Measurements from ENCODE around the gene CLCN3.
"Not testable (repeated sequence)": the region's sequence is repeated elsewhere in the genome, so short reads cannot be mapped to it uniquely, and the experiment has no call there.

Gene CLCN3

DNA sequence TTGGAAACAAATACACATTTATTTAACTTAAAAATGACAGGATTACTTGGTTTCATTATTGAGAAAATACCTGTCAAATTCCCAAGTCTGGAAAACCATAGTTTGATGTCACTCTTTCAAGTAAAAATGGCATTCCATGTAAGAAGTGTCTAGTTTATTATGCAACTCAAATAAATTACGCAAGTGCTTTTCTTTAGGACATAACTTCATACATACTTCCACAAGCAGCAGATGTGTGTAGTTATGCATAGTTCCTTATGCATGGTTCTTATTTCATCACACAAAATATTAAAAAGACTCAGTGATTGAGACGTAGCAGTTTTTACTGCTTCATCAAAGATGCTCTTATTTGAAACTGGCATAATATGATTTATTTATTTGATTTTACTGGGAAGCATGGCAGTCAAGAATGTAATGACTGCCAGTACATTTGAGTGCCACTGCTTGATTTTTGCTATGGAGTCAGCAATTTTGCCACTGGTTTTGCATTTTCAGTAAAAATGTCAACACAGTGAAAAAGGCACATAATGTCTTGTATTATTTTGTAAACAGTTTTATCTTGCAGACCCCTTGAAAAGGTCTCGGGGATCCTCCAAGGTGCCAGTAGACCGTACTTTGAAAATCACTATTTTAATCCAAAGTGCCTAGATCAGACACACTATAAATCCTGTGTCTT lies 62.1 kb downstream of the CLCN3 start:
- no peak overlapping the region for H3K27ac Mint-ChIP-seq

DNA sequence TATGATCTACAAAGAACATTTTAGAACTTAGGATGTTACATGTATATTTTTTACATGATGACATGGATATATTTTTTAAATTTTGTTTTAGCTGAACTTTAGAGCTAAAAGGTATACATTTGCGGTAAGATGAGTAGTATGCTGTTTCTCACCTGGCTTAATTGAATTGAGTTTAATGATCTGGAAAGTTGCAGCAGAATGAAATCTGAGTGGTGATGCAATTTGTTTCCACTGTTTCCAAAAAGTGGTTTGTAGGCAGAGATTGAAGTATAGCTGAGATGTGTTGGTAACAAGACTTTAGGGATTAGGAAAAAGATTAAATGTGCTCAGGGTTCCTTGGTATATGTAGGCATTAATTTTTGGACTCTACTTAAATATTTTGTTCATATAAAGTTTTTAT lies 69.3 kb downstream of the CLCN3 start:
- no peaks in the 10 kb centered on the region for H3K4me1 Mint-ChIP-seq
- no peak overlapping the region for H3K27ac Mint-ChIP-seq
- no peaks in the 10 kb centered on the region for H3K9me3 Mint-ChIP-seq
- H3K4me3 Mint-ChIP-seq: no peak overlapping the region
- no peak for DNase-seq
- no peaks in the 10 kb centered on the region for H3K27me3 Mint-ChIP-seq
- ATAC-seq: no peak

More for the DNA sequence above, 62.1 kb downstream of the CLCN3 start:
- no peaks in the 10 kb centered on the region for H3K27me3 Mint-ChIP-seq
- ATAC-seq (no peak), DNase-seq (no peak)
- no peaks in the 10 kb centered on the region for H3K9me3 Mint-ChIP-seq
- H3K4me3 Mint-ChIP-seq: no peak overlapping the region
- H3K4me1 Mint-ChIP-seq: peaks cover 5% of the 10 kb centered on the region

DNA sequence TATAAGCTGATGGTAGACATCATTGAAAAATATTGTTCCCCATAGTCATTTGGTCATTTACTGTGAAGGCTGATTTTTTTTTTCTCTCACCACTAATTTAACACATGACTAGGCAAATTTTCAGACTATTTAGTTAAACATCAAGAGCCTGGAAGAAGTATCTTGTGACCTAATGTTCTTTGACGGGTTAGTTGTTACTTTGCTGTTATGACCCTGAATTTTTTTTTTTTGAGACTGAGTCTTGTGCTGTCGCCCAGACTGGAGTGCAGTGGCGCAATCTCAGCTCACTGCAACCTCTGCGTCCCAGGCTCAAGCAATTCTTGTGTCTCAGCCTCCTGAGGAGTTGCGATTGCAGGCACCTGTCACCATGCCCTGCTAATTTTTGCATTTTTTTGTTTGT lies 70.4 kb downstream of the CLCN3 start:
- Mint-ChIP-seq H3K27ac (no peak overlapping the region), H3K27me3 (no peaks in the 10 kb centered on the region), H3K9me3 (no peaks in the 10 kb centered on the region), H3K4me1 (no peaks in the 10 kb centered on the region), H3K4me3 (no peak overlapping the region)
- no peak for DNase-seq
- no peak for ATAC-seq

DNA sequence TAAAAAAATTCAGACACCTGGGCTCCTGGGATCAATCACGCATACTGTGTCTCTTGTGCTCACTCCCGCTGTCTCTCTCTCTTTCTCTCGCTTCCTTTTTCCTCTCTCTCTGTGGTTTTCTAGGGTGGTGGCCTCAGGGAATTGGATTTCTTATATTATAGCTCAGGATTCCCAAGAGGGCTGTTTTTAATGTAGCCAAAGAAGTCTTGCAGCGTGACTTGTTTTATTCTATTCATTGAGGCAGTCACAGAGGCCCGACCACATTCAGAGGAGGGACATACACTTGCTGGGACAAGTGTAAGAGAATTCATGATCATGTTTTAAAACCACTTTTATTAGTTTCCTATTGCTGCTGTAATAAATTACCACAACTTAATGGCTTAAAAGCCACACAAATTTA lies 78.0 kb downstream of the CLCN3 start:
- DNase-seq (no peak), ATAC-seq (no peak)
- Mint-ChIP-seq H3K27me3 (no peaks in the 10 kb centered on the region), H3K27ac (no peak overlapping the region), H3K4me3 (no peak overlapping the region), H3K4me1 (no peaks in the 10 kb centered on the region), H3K9me3 (no peaks in the 10 kb centered on the region)

DNA sequence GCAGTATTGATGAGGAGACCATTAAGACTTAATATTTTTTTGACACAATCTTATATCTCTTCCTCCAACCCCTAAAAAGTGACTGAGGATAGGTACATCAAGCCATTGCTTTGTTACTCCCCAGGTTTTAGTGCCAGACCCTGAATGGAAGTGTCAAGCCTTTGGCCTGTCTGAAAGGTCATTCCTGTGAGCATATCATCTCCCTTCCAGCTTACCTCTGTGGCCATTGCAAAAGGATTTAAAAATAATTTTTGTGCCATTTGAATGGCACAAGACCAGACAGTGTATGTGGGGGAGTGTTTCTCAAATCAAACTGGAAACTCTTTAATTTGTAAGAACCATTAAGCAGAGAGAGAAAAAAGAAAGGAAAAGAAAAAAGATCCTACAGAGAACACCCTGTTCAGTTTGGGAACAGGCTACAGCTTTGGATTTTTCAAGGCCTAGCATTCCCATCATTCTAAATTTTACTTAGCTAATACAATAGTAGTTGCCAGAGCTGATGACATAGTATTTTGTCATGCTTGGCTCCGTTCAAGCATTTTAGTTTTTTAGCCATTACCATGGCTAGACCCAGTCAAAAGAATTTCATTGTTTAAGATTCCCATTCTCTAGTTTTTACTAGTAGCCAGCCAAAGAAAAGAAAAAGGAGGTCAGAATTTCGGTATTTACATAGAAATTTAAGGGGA lies 87.7 kb downstream of the CLCN3 start:
- H3K27ac Mint-ChIP-seq: peak overlapping the region; percentile 67 to 86
- no peaks in the 10 kb centered on the region for H3K9me3 Mint-ChIP-seq
- no peak overlapping the region for H3K4me3 Mint-ChIP-seq
- DNase-seq (no peak), ATAC-seq (no peak)
- H3K27me3 Mint-ChIP-seq: no peaks in the 10 kb centered on the region
- H3K4me1 Mint-ChIP-seq: no peaks in the 10 kb centered on the region

DNA sequence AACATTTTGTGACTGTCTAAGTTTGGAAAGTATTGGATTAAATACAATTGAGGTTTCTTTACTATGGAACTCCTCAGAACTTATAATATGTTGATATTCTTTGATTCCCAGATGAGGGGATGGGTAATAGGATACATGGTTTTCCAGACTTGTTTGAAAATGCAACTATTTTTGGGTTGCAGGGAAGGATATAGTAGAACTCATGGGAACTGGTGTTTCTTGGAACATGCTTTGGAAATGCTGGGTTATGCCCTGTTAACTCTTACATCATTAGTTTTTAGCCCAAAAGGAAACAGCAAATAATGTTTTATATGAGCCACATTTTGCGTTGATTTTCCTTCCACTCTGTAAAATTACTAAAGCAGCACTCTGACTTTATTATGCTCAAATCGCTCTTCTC lies 95.4 kb downstream of the CLCN3 start:
- peaks cover 5% of the 10 kb centered on the region for H3K4me1 Mint-ChIP-seq
- no peaks in the 10 kb centered on the region for H3K27me3 Mint-ChIP-seq
- no peak for DNase-seq
- ATAC-seq: no peak
- no peak overlapping the region for H3K27ac Mint-ChIP-seq
- no peak overlapping the region for H3K4me3 Mint-ChIP-seq
- H3K9me3 Mint-ChIP-seq: no peaks in the 10 kb centered on the region

DNA sequence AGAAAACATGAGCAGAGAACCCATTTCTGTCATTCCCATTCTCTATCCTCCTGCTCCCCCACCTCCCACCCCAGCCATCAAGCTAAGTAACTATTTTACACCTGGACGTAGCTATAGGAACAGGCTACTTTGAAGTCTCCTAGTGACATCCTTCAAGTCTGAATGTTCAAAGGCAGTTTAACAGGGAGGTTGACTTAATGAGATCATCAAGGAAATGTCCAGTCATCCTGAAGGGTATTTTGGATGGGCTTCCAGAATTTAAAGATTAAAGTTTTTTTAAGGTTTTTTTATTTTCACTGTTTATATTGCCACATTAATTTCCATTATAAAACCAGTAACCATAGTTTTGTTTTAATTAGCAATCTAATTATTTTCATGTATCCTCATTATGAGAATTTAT lies 96.3 kb downstream of the CLCN3 start:
- no peak overlapping the region for H3K27ac Mint-ChIP-seq
- H3K4me3 Mint-ChIP-seq: no peak overlapping the region
- ATAC-seq (no peak), DNase-seq (no peak)
- no peaks in the 10 kb centered on the region for H3K27me3 Mint-ChIP-seq
- no peaks in the 10 kb centered on the region for H3K9me3 Mint-ChIP-seq
- peaks cover 5% of the 10 kb centered on the region for H3K4me1 Mint-ChIP-seq

DNA sequence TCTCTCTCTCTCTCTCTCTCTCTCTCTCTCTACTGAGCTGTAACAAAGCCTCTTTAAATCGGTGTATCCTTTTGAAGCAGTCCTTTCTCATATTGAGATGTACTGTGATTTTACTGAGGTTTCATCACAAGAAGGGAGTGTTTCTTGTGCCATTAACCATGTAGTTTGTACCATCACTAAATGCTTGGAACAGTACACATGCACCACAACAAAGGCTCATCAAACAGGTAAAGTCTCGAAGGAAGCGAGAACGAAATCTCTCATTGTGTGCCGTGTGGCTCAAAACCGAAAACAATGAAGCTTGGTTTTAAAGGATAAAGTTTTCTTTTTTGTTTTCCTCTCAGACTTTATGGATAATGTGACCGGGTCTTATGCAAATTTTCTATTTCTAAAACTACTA lies 100.2 kb downstream of the CLCN3 start:
- Mint-ChIP-seq H3K27ac (peak overlapping the region in 1 of 2 donors; percentile 59), H3K4me3 (no peak overlapping the region), H3K27me3 (no peaks in the 10 kb centered on the region), H3K4me1 (peaks cover 5% of the 10 kb centered on the region), H3K9me3 (no peaks in the 10 kb centered on the region)
- ATAC-seq (no peak), DNase-seq (no peak)

DNA sequence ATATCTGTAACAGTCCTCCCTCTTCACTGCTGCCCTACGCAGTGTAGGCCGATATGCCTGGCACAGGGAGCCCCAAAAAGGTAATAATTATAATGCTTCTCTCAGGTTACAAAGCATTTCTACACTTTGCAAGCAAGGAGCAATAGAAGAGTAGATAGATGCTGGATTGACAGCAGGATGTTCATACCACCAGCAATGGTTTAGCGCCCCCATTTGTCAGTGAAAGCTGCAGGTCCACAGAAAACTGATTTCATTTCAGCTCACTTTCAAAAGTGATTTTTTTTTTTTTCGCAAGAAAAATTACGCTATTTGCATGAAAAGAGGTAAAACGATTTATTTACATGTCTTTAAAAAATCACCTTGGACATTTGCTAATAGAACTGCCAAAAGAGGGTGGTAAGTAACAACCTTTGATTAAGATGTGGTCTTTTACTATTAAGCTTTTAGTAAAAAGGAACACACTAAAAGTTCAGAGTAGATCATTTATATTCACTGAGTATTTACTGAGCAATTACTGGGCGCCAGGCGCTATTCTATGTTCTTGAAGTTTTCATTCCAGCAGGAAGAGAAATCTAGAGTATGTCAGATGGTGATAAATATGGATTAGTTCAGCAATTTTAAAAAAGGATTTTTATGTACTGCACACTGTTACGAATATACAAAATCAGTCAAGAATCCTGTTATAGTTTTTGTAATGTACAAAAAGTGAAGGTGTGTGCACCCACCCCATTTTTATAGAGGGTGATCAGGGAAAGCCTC lies 103.0 kb downstream of the CLCN3 start:
- ATAC-seq: no peak
- H3K27ac Mint-ChIP-seq: no peak overlapping the region
- no peaks in the 10 kb centered on the region for H3K9me3 Mint-ChIP-seq
- H3K27me3 Mint-ChIP-seq: no peaks in the 10 kb centered on the region
- peaks cover 5% of the 10 kb centered on the region for H3K4me1 Mint-ChIP-seq
- DNase-seq: no peak
- no peak overlapping the region for H3K4me3 Mint-ChIP-seq

DNA sequence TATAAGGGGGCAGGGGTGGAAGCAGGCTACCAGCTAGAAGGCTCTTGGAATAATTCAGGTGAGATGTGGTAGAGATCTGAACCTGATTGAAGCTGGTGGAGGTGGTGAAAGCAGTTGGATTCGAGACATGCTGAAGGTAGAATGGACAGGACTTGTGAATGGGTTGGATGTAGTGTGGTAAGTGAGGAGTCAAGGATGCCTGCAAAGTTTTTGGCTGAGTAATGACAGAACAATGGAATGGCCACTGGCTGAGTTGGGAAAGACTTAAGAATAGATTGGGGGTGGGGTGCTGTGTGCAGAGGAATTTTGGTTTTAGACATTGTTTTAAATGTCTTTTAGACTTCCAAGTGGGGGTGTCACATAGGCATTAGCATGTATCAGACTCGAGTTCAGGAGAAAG lies 103.9 kb downstream of the CLCN3 start:
- Mint-ChIP-seq H3K4me3 (no peak overlapping the region), H3K27ac (no peak overlapping the region), H3K4me1 (peaks cover 5% of the 10 kb centered on the region), H3K27me3 (no peaks in the 10 kb centered on the region), H3K9me3 (no peaks in the 10 kb centered on the region)
- DNase-seq (no peak), ATAC-seq (no peak)

DNA sequence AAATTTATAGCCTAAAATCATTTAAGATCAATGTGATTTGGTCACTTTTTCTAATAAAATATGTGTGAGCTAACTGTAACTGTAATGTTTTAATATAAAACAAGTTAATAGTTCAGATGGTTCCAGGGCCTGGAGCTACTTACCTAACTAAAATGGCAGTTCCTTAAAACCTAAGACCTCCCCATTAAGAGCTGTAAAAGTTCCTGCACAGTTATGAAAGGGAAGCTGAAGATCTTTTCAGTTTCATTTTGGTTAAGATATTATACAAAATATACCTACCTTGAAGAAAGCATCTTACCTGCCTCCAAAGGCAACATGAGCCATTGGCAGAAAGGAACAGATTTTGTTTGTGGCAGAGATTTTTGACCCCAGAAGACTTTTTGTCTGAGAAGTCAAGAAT lies 107.2 kb downstream of the CLCN3 start:
- DNase-seq: no peak
- H3K9me3 Mint-ChIP-seq: no peaks in the 10 kb centered on the region
- H3K27ac Mint-ChIP-seq: no peak overlapping the region
- no peaks in the 10 kb centered on the region for H3K4me1 Mint-ChIP-seq
- H3K4me3 Mint-ChIP-seq: no peak overlapping the region
- H3K27me3 Mint-ChIP-seq: no peaks in the 10 kb centered on the region
- no peak for ATAC-seq

DNA sequence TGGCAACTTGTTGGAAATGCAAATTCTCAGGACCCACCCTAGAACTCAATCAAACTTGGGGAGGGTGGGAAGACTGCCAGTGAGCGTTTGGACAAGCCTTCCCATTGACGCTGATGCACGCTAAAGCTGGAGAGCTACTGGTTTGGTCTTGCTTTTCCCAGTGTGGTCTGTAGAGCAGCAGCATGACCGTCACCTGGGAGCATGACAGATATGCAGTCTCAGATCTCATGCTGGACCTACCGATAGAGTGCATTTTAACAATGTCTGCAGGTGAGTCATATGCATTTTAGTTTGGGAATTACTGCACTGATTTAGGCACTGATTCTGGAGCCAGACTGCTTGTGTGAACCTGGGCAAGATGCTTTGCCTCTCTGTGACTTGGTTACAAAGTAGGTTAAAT lies 110.2 kb downstream of the CLCN3 start:
- Mint-ChIP-seq H3K4me1 (no peaks in the 10 kb centered on the region), H3K27ac (no peak overlapping the region), H3K27me3 (no peaks in the 10 kb centered on the region), H3K9me3 (no peaks in the 10 kb centered on the region), H3K4me3 (no peak overlapping the region)
- ATAC-seq (no peak), DNase-seq (no peak)

DNA sequence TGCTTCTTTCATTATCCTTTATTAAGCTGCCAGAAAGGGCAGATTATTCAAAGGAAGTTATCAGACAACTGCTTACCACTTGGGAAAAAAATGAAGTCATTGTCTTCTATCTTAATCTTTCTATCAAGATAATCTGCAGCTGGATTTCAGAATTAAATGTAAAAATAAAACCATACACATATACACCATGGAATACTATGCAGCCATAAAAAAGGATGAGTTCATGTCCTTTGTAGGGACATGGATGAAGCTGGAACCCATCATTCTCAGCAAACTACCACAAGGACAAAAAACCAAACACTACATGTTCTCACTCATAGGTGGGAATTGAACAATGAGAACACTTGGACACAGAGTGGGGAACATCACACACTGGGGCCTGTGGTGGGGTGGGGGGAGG lies 118.2 kb downstream of the CLCN3 start:
- not testable (repeated sequence) for ATAC-seq, H3K27me3 Mint-ChIP-seq, H3K27ac Mint-ChIP-seq, DNase-seq, H3K4me3 Mint-ChIP-seq, H3K4me1 Mint-ChIP-seq, H3K9me3 Mint-ChIP-seq

DNA sequence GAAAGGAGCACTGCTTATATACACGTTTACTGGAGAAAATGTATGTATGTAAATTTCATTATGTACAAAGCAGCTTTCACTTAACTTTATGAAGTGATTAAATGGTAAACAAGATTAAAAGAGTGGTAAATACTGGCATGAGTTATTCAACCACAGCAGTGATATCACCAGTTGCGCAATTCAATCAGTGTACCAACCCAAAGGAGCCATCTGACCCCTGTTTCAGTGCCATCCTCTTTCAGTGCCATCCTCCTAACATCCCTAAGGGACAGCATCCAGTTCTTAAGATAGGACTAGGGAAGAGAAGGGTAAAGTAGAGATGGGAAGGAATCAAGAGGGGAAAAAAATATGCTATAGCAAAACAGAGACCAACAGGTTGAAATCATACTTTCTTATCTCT lies 121.2 kb downstream of the CLCN3 start:
- Mint-ChIP-seq H3K4me1 (no peaks in the 10 kb centered on the region), H3K27me3 (no peaks in the 10 kb centered on the region), H3K27ac (no peak overlapping the region), H3K9me3 (no peaks in the 10 kb centered on the region), H3K4me3 (no peak overlapping the region)
- ATAC-seq (no peak), DNase-seq (no peak)

DNA sequence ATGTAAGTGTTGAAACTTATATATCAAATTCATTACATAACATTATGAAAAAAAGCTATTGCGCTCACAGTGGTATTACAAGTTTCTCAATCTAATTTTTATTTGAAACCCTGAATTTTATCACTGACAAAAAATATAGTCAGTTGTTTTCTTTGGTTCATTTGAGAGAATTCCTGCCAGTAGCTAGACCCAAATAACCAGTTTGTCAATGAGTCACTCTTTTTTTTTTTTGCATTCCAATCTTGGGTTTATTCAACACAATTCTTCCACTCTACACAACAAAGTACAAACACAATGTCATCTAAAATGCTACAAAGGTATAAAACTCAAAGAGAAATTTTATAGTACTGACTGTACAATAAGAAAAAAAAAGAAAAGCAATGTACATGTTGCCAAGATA lies 124.2 kb downstream of the CLCN3 start:
- Mint-ChIP-seq H3K27ac (no peak overlapping the region), H3K4me1 (no peaks in the 10 kb centered on the region), H3K9me3 (no peaks in the 10 kb centered on the region), H3K4me3 (no peak overlapping the region), H3K27me3 (no peaks in the 10 kb centered on the region)
- ATAC-seq (no peak), DNase-seq (no peak)

DNA sequence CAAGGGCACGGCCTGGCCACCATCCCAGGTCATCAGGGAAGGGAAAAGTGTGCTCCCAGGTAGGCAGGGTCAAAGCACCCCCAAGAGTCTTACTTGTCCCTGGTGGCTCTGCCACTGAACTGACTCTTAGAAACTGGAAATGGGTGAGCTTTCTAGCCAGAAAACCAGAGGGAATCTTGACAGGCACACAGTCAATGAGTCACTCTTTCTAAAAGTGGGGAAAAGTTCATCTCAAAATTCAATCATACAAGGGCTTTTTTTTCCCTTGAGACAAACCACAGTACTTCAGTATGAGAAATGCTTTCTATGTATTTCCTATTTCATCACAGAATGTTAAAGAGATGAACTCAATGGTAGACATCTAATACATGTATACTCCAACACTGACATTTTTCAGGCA lies 124.9 kb downstream of the CLCN3 start:
- H3K4me3 Mint-ChIP-seq: no peak overlapping the region
- ATAC-seq (no peak), DNase-seq (no peak)
- H3K27ac Mint-ChIP-seq: no peak overlapping the region
- H3K27me3 Mint-ChIP-seq: no peaks in the 10 kb centered on the region
- H3K9me3 Mint-ChIP-seq: no peaks in the 10 kb centered on the region
- H3K4me1 Mint-ChIP-seq: no peaks in the 10 kb centered on the region
